OCI-M1 (cell line): ENCODE data around the gene PTK7.

ENCODE experiments used
- DNase-seq: peaks from one replicate; lab custom pipeline; 2025; lab: John Stamatoyannopoulos, UW

The PTK7 gene

DNA sequence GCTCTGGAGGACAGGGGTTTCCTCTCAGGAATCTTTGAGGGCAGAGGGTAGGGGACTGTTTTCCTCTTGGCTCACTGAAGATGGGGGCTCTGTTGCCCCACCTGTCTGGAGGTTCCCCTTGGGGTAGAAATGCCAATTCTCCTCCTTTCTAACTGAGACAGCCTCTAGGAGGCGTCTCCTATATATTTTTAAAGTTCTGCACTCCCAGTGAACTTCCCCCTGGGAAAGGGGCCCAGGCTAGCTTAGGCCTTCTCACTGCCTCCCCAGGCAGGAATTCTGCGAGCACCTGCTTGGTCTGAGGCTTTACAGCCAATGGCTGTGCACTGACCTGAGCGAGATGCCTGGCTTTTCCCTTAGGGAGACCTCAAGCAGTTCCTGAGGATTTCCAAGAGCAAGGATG lies 70.1 kb downstream of the PTK7 start:
- no peak for DNase-seq

GRCh38 chr6:43146709-43147688 lies 70.9 kb downstream of the PTK7 start:
- DNase-seq = no peak

DNA sequence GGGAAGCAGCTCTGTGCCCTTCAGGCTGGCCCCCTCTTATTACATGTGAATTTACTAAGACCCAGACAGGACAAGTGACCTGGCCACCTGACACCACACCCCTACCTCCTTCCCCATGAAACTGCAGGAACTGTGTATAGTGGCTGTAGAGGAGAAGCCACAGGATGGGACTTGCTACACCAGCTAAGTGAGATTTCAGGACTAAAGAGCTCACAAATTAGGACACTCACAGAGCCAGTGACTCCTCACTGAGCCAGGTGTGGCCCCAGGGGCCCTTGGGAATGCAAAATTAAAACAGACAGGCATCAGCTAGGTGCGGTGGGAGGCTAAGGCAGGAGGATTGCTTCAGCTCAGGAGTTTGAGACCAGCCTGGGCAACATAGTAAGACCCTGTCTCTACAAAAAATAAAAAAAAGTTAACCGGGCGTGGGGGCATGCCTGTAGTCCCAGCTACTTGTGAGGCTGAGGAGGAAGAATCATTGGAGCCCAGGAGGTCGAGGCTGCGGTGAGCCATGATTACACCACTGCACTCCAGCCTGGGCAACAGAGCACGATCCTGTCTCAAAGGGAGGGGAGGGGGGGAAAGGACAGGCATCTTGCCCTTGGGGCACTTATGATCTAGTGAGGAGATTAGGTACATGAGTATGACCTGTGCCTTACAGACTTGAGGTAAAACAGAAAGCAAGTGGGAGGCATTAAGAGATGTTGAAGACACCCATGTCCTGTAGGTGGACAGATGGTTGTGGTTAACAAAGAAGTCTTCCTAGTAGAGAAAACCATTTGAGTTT lies 71.8 kb downstream of the PTK7 start:
- no peak for DNase-seq

GRCh38 chr6:43149265-43149664 lies 73.2 kb downstream of the PTK7 start:
- no peak for DNase-seq

- DNase-seq = no peak
Observed at GRCh38 chr6:43150051-43150751, 74.1 kb downstream of the PTK7 start.

DNA sequence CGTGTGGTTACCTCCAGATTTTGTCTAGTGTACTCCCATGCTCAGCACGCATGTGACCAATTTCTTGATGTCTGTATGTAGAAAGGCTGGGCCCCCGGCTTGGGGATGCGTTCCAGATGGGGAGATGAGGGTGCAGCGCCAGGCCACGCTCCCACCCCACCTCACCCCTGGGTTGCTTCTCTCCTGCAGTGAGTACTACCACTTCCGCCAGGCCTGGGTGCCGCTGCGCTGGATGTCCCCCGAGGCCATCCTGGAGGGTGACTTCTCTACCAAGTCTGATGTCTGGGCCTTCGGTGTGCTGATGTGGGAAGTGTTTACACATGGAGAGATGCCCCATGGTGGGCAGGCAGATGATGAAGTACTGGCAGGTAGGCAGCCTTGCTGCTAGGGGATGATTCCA lies 83.5 kb downstream of the PTK7 start:
- DNase-seq = no peak

DNA sequence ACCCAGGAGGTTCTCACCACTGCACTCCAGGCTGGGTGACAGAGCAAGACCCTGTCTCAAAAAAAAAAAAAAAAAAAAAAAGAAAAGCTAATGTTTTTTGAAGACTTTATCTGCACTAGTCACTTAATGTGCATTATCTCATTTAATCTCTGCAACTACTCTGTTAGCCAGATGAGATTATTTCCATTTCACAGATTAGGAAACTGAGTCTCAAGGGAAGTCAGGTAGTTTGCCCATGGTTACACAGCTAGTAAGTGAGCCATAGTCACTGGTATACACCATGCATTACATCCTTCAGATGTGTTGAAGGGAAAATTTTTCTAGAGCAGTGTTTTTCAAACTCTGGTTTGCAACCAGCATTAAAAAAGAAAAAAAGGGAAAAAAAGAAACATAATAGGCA lies 87.8 kb downstream of the PTK7 start:
- DNase-seq = no peak

DNA sequence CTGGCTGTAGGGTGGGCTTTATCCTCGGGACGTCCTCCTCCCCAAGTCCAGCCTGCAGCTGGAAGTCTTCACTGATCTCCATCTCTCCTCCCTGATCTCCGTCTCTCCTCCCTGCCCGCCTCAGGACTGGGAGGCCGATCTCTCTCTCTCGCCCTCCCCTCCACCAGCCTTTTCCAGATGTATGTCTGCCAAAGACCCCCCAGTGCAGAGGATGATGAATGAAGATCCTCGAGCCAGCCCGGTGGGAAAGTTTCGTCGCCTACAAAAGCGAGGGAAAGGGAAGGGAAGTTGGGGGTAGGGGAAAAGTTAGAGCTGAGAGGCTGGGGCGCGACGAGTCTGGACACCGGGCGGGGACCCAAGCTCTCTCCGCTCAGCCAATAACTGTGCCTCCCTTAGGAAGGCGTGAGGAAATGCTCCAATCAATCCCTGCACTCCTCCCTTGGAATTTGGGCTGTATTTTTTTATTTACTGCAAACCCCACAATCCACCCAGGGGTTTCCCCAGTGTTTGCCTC lies 94.4 kb downstream of the PTK7 start:
- no peak for DNase-seq

DNA sequence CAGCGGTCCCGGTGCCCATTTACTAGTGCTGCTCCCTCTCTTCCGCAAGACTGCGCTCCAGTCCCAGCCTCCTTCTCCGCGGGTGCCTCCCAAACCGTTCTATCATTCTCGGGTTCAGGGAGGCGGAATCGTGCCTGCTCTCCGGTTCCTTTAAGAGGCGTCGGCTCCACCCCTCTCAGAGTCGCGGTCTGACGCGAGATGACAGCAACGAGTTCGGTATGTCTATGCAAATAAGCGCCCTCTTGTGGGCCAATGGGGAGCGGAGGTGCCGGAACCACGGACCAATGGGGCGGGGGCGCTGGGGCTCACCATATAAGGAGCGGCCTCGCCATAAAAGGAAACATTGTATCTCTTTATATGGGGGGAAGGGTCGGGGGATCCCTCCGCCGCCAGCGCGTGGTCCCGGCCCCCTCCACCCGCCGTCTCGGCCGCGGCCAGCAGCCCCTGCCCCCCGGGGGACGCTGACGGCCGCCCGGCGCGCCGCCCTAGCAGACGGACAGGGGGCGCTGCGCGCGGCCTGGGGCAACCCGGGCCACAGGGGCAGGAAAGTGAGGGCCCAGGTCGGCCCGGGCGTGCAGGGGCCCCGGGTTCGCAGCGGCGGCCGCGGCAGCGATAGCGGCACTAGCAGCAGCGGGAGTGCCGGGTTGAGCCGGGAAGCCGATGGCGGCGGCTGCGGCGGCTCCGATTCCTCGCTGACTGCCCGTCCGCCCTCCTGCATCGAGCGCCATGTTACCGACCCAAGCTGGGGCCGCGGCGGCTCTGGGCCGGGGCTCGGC lies 95.0 kb downstream of the PTK7 start, which contains the start of gene SRF:
TSS of gene SRF (plus strand) at position 339 of the 776 bp plus-strand sequence. CDS start at position 727, 388 bp downstream.
- peak; percentile 100 for DNase-seq

DNA sequence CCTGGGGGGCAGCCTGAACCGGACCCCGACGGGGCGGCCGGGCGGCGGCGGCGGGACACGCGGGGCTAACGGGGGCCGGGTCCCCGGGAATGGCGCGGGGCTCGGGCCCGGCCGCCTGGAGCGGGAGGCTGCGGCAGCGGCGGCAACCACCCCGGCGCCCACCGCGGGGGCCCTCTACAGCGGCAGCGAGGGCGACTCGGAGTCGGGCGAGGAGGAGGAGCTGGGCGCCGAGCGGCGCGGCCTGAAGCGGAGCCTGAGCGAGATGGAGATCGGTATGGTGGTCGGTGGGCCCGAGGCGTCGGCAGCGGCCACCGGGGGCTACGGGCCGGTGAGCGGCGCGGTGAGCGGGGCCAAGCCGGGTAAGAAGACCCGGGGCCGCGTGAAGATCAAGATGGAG lies 95.6 kb downstream of the PTK7 start:
- DNase-seq = no peak

DNA sequence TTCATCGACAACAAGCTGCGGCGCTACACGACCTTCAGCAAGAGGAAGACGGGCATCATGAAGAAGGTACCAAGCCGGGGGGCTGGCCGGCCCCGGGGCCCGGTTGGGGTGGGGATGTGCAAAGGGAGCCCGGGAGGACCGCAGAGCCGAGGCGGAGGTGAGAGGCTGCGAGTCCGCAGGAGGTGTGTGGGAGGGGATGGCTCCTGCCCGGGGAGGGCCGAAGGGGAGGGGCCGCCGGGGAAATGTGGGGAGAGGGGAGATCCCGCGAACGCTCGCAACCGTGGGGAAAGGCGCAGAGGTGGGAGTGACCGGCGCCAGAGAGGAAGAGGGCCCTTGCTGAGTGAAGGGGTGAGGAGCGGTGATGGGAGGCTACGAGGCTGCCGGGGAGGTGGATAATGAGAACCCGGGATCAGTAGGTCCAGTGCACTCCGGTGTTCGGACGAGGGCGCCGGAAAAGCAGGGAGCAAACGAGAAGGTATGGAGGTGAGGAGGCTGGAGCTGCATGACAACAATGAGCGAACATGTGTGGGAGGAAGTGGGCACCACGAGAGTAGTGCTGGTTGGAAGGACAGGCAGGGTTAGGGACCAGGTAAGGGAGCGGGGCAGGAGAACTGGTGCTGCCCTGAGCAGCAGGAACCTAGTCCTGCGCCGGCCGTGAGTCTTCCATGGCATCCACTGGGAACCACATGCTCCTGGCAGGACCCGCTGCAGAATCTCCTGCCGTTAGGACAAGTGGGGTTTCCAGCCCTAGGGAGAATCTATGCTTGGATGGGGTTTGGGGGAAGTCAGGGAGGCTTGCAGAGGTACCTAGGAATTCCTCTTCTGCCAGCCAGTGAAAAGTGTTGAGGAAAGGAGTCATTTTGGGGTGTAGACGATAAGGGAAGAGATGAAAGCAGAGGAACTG lies 96.2 kb downstream of the PTK7 start:
- DNase-seq = peak; percentile 71

DNA sequence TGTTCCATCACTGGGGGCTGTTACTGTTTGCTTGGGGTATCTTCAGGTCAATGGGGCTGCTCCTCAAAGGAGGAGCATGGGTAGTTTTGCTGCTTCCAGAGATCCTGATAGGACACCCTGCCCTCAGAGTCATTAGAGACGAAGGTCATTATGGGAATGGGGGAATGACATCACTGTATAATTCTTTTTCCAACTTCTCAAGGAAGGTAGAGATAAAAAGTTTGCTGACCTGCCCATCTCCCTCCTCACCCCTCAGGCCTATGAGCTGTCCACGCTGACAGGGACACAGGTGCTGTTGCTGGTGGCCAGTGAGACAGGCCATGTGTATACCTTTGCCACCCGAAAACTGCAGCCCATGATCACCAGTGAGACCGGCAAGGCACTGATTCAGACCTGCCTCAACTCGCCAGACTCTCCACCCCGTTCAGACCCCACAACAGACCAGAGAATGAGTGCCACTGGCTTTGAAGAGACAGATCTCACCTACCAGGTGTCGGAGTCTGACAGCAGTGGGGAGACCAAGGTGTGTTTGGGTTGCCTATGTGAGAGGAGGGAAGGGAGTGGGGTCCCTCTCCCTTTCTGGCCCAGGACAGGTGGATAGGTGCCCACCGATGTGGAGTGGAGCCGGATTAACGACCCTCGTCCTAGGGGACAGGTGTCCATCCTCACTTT lies 97.6 kb downstream of the PTK7 start:
- DNase-seq = no peak

DNA sequence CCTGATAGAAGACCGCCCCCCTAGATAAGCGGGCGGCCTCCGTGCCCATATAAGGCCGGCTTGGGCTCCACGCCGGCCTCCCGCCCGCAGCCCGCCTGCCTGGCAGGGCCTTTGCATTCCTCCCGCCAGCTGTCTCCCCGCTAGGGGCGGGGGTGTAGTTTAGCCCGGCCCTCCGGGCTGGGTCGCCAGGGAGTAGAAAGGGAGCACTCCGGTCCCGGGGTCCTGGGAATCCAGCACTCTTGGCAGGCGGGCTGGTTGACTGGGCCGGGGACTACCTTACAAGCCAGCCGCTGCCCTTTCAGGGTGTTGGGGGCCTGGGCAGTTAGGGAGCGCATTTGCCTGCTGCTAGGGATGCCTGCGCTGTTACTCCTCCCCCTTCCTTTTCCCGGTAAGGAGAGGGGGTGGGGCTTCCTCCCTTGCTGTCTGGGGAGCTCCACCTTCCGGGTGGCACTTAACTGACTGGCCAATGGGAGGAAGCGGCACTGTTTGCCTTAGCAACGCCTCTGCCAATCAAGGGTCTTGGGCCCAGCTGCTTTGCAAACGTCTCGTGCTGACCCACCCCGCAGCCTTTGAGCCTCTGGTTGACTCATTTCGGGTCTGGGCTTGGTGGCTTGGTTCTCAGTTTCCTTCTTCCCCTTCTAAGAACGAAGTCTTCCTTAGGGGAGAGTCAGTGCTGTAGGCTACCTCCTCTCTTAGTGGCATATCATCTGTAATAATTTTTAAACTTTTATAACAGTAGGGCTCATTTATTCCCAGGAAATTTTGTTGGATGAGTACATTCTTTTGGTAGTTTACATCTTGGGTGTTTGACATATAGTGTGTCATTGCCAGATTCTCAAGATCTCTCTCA lies 98.4 kb downstream of the PTK7 start:
- DNase-seq = peak; percentile 99

GRCh38 chr6:43175676-43176422 lies 99.7 kb downstream of the PTK7 start:
- no peak for DNase-seq

- no peak for DNase-seq
Observed at GRCh38 chr6:43176423-43176786, 100.3 kb downstream of the PTK7 start.

GRCh38 chr6:43178150-43178549 lies 102.0 kb downstream of the PTK7 start:
- no peak for DNase-seq

GRCh38 chr6:43178951-43179830 lies 103.1 kb downstream of the PTK7 start:
- DNase-seq = no peak
